ENCODE results near the gene ITGA3.
A peak's percentile ranks its signal among the peaks of the same experiment; 100 is the strongest.

ITGA3 gene

GRCh38 chr17:50112694-50113093, 56.8 kb downstream of the ITGA3 start:
- no peak for TF ChIP-seq CTCF (IDR thresholded peaks at IDR 0.05; ENCODE audit: insufficient read depth, low read depth, low read length, missing control alignments)
- no peak for DNase-seq (ENCODE audit: low read depth)
- no peak overlapping the region for H3K4me3 ChIP-seq (ENCODE audit: low read length)

GRCh38 chr17:50113624-50114320, 57.9 kb downstream of the ITGA3 start:
- H3K4me3 ChIP-seq (ENCODE audit: low read length): no peak overlapping the region
- TF ChIP-seq CTCF (IDR thresholded peaks at IDR 0.05; ENCODE audit: insufficient read depth, low read depth, low read length, missing control alignments): no peak
- DNase-seq (ENCODE audit: low read depth): no peak

- H3K4me3 ChIP-seq (ENCODE audit: low read length): no peak overlapping the region
- no peak for DNase-seq (ENCODE audit: low read depth)
- no peak for TF ChIP-seq CTCF (IDR thresholded peaks at IDR 0.05; ENCODE audit: insufficient read depth, low read depth, low read length, missing control alignments)
Observed at GRCh38 chr17:50114401-50114800, 58.5 kb downstream of the ITGA3 start.

GRCh38 chr17:50114849-50115357, 59.0 kb downstream of the ITGA3 start:
- TF ChIP-seq CTCF (IDR thresholded peaks at IDR 0.05; ENCODE audit: insufficient read depth, low read depth, low read length, missing control alignments): peak; percentile 82
- peak; percentile 74 for DNase-seq (ENCODE audit: low read depth)
- no peak overlapping the region for H3K4me3 ChIP-seq (ENCODE audit: low read length)

GRCh38 chr17:50115756-50116155, 59.8 kb downstream of the ITGA3 start:
- TF ChIP-seq CTCF (IDR thresholded peaks at IDR 0.05; ENCODE audit: insufficient read depth, low read depth, low read length, missing control alignments): no peak
- no peak for DNase-seq (ENCODE audit: low read depth)

GRCh38 chr17:50117202-50118051, 61.5 kb downstream of the ITGA3 start:
- no peak overlapping the region for H3K4me3 ChIP-seq (ENCODE audit: low read length)
- DNase-seq (ENCODE audit: low read depth): peak; percentile 77
- peak; percentile 25 for TF ChIP-seq CTCF (IDR thresholded peaks at IDR 0.05; ENCODE audit: insufficient read depth, low read depth, low read length, missing control alignments)

More at GRCh38 chr17:50115756-50116155, 59.8 kb downstream of the ITGA3 start:
- no peak overlapping the region for H3K4me3 ChIP-seq (ENCODE audit: low read length)
